HG02759 (cell line): Measurements from ENCODE around the gene GARIN5B.
"Not testable (repeated sequence)": the region's sequence is repeated elsewhere in the genome, so short reads cannot be mapped to it uniquely, and the experiment has no call there.

Source experiments
- ATAC-seq: cut with Tn5 transposase; IDR thresholded peaks from one replicate; pipeline ENCODE4 v1.9.1; 2021; ENCODE audit warnings: mild to moderate bottlenecking, moderate library complexity; ENCODE audit not compliant: unreplicated experiment

GARIN5B gene

DNA sequence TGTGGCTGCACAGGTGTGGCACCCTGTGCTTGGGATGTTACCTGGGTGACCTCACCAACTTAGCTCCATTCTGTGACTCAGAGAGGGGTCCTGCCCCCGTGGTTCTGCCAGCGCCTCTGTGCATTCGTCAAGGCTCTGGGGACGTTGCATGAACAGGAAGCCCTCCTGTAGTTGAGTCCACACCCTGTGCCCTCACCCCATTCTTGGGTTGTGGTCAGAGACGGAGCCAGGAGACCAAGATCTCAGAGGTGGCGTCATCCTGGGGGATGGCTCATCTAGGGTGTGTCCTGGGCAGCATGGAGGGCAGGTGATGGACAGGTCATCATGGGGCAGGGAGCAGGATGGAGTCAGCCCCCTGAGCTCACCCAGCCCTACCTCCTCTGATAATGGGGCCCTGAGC is 11.0 kb downstream of the GARIN5B start:
- no peak for ATAC-seq

DNA sequence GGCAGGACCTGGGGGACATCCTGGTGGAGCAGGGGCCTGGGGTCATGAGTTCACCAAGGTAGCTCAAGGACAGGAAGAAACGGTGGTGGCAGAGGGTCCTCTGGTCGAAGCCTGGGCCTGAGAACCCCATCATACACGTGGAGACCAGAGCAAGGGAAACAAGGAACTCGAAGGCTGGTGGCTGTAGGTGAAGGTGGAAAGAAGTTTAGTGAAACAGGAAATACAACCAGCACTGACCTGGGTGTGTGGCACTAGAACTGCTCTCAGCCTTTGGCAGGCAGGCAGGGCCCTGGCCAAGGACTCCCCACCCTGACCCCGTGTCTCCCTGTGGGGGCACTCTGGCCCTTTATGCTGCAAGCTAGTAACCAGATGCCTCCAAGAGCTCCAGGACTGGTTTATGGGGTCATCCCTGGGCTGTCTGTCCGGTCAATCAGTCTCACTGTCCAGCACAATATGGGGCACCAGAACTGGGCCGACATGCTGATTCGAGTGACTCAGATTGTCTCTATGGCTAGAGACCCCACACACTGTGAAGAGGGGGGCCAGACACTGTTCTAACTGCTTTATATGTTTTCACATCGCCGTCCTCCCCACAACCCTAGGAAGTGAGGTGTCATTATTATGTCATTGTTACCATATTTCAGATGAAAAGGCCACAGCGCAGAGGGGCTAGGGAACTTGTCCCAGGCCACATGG is 12.3 kb downstream of the GARIN5B start:
- ATAC-seq, result no peak

DNA sequence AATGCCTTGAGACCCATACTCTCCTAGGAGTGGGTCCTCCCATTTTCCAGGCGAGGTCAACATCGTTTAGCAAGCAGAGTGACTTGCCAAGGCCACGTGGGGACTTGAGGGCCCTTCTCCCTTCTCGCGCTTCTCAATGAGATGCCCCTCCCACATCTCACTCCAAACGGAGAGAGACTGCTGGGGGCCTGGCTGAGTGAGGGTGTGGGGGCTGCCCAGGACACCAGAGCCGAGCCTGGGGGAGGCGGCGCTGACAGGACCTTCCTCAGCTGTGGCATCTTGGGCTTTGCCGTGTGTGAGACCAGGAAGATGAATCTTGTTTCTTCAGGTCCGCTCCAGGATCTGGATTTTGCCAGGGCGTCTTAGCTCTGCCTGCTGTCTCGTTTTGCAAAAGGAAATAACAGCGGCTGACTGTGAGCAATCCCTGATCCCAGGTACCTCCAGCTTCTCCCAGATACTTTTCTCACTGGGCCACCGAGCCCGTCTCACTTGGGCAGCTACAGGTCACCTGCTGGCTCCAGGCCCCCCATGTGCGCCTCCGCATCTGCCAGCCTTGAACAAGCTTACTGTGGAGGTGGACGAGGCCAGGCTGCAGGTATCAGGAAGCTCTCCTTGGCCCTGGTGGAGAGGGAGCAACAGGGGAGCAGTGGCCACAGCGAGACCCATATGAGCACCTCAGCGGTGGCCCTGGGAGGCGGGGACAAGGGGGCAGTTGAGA is 14.6 kb downstream of the GARIN5B start:
- no peak for ATAC-seq

DNA sequence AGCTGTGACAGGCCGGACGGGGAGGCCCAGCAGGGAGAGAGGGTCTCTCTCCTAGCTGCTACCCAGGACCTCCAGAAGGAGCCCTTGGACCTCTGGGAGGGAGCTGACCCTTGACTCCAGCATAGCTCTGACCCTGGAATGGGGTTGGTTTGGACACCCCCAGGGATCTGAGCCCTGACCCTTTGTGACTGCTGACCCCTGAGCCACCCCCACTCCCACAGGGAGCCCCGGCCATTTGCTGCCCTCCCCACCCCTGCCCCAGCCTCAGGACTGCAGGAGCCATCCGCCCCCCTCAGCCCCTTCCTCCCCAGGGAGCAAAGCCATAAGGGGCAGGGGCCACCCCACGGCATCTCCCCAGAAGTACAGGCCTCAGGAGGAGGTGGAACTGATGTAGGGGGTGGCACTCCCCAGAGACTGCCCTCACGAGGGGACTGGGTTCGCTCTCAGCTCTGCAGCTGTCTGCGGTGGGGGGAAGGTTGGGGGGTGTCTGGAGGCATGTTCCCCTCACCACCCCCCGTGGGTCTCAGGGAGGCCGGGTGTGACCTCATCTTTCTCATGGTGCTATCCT is 15.5 kb downstream of the GARIN5B start:
- no peak for ATAC-seq

DNA sequence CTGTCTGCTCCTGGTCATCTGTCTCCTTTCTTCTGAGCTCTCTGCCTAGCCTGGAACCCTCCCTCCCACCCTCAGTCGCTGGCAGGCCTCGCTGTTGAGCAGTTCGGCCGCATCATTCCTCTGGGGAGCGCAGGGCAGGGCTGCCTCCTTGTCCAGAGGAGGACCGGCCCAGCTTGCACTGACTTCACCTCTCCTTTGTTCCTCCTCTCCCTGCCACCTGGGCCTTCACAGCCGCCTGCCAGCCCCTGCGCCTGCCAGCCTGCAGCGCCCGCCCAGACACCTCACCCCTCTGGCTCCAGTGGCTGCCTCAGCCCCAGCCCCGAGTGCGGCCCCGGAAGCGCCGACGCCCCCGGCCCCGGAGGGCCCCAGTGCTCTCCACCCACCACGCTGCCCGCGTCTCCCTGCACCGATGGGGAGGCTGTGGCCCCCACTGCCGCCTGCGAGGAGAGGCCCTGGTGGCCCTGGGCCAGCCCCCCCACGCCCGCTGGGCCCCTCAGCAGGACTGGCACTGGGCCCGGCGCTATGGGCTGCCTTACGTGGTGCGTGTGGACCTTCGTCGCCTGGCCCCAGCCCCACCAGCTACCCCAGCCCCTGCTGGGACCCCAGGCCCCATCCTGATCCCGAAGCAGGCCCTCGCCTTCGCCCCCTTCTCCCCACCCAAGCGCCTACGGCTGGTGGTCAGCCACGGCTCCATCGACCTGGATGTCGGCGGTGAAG is 16.2 kb downstream of the GARIN5B start:
- no peak for ATAC-seq

DNA sequence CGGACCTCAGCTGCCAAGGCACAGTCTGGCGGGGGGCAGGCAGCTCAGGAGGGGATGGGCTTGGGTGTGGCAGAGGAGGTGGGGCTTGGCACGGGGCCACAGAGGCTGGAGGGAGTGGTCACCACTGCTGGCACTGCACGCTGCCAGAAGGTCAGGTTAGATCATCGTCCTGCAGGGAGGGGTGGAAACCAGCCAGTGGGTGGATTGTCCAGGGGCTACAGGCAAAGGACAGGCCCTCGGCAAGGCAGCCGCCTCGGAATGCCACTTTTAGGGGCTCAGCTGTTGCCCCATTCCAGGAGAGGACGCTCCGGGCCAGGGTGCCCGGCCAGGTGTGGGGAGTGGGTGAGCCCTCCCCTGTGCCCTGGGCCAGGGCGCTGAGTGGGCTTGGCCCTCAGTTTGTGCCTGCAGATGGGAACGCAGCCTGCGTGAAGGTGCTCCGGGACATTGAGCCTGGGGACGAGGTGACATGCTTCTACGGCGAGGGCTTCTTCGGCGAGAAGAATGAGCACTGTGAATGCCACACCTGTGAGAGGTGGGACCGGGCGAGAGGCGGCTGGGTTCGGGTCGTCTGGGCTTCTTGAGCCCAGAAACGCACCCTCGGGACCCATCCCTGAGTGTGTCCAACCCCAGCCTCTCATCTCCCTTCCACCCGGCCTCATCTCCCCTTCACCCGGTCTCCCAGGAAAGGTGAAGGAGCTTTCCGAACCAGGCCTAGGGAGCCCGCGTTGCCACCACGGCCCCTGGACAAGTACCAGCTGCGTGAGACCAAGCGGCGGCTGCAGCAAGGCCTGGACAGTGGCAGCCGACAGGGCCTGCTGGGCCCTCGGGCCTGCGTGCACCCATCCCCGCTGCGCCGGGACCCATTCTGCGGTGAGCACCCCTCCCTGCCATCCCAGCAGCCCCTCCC is 17.0 kb downstream of the GARIN5B start:
- no peak for ATAC-seq

DNA sequence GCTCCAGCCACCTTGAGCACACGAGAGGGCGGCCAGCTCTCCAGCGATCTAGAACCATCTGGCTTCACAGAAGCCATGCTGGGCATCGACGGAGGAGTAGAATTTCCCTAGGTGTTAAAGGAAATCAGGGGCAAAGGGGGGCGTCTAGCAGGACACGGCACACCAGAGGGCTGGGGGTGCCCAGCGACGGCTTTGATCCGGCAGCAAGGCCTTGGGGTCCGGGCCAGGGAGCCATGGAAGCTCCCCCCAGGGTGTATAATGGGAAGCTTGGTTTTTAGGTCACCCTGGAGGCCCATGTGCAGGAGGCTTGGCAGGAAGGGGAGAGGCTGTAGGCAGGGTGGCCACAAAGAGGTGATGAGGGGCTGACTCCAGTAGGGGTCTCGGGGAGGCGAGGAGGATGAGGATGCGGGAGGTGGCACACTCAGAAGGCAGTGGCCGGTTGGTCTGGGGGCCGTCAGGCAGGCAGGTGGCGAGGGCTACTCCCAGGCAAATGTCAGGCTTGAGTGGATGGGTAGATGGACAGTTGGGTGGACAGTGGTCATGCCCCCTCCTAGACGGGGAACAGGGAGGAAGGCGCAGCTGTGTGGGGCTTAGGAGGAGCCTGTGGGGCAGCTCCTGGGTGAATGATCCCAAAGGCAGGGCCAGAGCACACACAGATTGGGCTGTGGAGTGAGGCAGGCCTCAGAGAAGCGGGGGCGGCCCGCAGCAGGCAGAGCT is 17.8 kb downstream of the GARIN5B start:
- no peak for ATAC-seq

DNA sequence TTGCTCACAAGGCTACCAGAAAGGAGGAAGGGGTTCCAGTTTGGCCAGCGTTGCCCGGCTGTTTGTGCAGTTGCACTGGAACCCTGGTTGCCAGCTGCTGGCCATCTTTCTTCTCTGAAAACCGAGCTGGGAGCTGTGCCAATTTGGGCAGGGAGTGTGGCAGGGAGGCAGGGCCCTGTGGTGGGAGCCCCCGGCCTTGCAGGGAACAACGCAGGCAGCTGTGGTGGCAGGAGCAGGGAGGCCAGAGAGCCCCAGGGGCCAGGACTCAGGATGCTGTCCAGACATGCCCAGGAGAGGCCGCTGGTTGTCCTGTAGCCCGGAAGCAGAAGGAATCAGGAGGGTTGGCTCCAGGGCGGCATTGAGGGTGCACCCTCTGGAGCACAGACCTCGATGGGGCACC is 18.6 kb downstream of the GARIN5B start:
- no peak for ATAC-seq

DNA sequence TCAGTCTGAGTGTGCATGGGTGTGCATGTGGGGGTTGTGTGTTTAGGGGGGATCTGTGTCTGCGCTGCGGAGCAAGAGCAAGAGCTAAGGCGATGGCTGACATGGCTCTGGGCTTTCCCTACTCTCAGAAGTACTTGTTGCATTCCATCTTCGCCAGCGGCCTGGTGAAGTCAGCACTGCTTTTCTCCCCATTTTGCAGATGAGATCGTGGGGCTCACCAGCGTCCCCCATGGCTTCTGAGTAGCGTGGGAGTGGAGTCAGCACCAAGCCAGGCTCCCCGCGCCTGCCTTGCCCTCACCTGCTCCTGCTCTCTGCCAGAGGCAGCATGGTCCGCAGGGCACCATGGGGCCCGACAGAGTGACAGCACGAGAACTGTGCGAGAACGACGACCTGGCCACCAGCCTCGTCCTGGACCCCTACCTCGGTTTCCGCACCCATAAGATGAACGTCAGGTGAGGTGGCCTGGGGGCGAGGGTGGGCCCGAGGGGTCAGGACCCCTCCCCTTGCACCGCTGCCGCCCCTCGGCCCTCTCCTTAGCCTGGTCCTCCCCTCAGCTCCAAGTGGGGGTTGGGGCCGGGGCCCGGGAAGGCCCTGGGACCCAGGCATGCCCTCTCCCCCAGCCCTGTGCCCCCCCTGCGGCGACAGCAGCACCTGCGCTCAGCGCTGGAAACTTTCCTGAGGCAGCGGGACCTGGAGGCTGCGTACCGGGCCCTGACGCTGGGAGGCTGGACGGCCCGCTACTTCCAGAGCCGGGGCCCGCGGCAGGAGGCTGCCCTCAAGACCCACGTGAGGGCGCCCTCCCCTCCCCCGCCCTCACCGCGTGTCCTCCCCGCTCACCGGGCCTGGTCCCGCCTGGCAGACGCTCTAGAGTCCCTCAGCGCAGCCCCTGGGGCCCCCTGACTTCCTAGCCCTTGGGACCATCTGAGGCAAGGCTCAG is 21.2 kb downstream of the GARIN5B start:
- ATAC-seq, result no peak

DNA sequence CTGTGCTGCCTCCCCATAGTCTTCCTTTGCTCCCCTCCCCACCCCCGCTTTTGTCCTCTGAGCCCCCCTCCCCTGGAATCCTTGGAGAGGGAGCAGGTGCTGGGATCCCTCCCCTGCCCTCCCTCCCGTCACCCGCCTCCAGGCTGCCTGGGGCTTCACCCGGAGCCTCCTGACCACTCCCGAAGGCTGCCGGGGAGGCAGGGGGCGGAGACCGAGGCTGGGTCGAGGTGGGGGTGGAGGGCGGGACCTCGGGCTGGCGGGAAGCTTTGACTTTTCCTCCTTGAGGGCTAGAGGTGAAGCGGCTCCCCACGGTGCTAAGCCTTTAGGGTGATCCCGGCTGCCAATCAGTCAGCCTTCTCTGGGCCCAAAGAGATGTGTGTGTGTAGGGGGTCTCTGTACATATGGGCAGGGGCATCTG is 21.9 kb downstream of the GARIN5B start:
- ATAC-seq, result no peak

DNA sequence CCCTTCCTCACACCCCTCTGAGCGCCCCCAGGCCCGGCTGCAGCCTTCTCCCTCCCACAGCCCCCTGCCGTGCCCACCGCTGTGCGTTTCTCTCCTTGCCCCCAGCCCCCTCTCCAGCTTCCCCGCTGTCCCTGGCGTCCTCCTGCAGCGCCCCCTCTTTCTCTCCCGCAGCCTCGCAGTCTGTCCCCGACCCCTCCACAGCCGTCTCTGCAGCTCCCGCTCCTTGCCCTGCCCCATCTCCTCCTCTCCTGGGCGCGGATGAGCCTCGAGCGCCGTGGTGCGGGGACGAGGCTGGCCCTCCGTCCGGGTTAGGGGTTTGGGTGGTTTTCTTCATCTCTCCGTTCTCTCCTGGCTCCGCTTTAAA is 22.3 kb downstream of the GARIN5B start:
- no peak for ATAC-seq

DNA sequence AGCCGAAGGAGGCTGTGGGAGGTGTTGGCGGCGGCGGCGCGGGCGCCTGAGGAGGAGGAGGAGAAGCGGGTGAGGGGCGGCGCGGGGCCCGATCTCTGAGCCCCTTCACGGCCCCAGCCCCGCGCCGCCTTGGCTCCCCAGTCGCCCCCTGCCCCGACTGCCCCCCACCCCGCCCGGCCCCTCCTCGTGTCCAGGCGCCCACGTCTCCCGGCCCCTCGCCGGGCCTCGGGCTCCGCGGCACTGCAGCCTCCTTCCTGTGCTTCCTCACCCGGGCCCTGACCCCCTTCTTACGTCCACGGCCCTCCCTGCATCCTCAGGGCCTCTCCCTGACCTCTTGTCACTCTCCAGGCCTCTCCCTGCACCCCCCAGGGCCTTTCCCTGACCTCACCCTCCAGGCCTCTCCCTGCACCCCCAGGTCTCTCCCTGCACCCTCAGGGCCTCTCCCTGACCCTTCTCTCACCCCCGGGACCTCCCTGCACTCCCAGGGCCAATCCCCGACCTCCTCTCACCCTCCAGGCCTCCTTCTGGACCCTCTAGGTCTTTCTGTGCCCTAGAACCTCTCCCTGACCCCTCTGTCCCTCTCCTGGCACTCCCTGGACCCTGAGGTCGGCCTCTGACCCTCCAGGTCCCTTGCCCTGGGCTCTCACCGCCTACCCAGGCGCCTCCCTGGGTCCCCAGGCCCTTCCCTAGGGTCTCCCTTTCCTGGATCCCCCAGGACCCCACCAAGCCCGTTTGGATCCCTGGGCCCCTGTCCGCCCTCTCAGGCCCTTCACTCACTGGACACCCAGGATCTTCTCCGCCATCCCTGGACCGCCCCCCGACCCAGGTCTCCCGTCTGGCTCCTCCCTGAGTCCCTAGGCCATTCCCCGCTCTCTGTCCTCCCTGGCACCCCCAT is 22.9 kb downstream of the GARIN5B start:
- no peak for ATAC-seq

DNA sequence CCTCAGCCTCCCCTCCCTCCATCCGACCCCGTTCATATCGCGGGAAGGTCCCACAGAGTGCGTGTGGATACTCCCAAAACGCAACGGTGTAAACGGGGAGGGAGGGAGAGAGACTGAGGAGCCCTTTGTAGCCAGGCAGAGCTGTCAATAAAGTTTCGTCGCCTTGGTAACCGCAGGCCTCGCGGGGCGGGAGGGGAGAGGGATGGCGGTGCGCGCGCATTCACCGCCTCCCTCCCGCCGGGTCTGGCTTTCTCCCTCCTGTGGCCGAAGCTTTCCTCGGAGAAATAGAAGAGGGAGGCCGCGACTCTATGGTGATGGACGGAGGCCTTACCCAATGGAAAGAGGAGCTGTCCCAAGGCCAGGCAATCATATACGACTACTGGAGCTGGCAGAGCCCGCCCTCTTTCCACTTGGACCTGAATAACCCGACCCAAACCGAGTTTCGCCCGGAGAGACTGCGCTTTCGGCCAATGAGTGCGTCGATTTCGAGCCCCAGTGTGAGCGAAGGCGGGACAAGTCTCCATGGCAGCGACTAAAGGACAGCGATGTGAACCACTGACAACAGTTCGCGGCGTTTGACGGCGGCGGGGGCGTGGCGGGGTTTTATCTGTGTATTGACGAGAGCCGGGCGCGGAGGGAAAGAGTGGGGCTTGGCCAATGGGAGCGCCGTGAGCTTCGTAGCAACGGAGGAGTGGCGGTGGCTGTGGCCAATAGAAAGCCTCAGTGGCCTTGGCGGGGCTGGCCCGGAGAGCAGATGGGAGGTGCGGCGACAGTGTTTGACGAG is 23.8 kb downstream of the GARIN5B start, which contains the start of gene KMT5C:
Gene KMT5C, plus strand, starts transcription at position 772 of the 784 bp plus-strand sequence. CDS start 2,061 bp downstream, outside the sequence.
- peak; percentile 83 for ATAC-seq

DNA sequence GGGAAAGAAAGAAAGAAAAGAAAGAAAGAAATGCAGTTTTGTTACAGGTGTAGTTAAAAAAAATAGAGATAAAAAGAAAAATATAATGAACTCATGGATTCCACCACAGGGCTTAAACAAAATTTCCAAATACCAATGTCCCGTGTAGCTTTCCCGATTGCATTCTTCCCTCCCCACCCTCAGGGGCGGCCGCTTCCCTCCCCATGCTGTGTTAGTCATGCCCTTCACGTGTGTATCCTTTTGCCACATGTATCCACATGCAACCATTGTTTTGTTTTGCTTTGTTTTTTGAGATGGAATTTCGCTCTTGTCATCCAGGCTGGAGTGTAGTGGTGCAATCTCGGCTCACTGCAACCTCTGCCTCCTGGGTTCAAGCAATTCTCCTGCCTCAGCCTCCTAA is 27.0 kb downstream of the GARIN5B start:
- ATAC-seq, result no peak

DNA sequence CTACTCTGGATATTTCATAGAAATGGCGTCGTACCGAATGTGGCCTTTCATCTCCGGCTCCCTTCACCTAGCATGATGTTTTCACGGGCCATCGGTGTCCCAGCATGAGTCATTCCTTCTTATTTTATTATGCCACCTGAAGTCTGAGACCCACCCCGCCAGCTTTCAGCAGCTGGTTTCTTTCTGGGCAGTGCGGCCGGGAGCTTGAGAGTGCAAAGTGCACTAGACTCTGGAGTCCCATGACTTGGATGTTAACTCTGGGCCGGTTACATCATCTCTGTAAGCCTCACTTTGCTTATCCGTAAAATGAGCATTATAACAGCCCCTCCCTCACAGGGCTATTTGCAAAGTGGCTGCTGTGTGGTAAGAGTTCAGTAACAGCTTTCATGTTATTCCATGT is 29.2 kb downstream of the GARIN5B start:
- ATAC-seq, result no peak

DNA sequence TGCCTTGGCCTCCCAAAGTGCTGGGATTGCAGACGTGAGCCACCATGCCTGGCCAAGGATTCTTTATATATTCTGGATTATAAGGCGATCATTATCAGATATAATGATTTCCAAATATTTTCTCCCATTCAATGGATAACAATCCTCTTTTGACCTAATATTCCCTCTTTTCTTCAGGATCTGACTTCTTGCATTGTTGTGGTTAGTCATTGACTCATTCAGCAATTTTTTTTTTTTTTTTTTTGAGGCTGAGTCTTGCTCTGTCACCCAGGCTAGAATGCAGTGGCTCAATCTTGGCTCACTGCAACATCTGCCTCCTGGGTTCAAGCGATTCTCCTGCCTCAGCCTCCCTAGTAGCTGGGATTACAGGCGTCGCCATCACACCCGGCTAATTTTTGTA is 33.3 kb downstream of the GARIN5B start:
- not testable (repeated sequence) for ATAC-seq

DNA sequence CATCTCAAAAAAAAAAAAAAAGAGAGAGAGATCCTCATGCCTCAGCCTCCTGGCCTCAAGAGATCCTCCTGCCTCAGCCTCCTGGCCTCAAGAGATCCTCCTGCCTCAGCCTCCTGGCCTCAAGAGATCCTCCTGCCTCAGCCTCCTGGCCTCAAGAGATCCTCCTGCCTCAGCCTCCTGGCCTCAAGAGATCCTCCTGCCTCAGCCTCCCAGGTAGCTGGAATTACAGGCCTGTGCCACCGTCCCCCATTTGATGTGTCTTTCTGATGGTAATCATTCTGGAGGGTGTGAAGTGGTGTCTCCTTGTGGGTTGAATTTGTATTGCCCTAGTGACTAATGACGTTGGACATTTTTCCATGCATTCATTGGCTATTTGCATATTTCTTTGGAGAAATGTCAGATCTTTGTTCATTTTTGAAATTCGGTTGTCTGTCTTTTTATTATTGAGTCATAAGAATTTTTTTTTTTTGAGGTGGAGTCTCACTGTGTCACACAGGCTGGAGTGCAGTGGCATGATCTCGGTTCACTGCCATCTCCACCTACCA is 34.2 kb downstream of the GARIN5B start:
- ATAC-seq, result not testable (repeated sequence)
